Stomach (tissue), 4 donors: ENCODE measurements around the gene NPAT.

Source experiments
- CTCF ChIP-seq, 7 experiments: fragments of 450-650 bp in 4 of 7; fragments of 200-600 bp in 3 of 7; sonication (generic) in 3 of 7; IDR thresholded peaks; one replicate each; pipeline ENCODE4 v1.5.1; 2016 to 2019; ENCODE audit warnings: antibody characterized with exemption in 7 of 7, control low read depth in 2 of 7, mild to moderate bottlenecking in 1 of 7
- EP300 ChIP-seq: sonication (generic); formaldehyde crosslinking; IDR thresholded peaks from one replicate; pipeline ENCODE4 v1.6.1; 2017; ENCODE audit warnings: antibody characterized with exemption
- POLR2A ChIP-seq, 4 donors: fragments of 450-650 bp; IDR thresholded peaks; one replicate each; pipeline ENCODE4 v1.6.1; 2016; ENCODE audit warnings: antibody characterized with exemption in 4 of 4, control low read depth in 2 of 4, mild to moderate bottlenecking in 1 of 4, moderate library complexity in 1 of 4

- TF ChIP-seq EP300: no peak
- TF ChIP-seq CTCF (IDR thresholded peaks at IDR 0.05): no peak
- TF ChIP-seq POLR2A (IDR thresholded peaks at IDR 0.05): no peak
Measured at GRCh38 chr11:108147150-108147549, 75.3 kb downstream of the NPAT start.
